KMS-11 (cell line): Measurements from ENCODE around the gene PRR29.

Experiments used
- H2AFZ ChIP-seq: fragments of 200-600 bp; sonication (generic); 2 replicates; pipeline ENCODE4 v1.6.1; 2016; ENCODE audit warnings: antibody characterized with exemption, mixed run types, low read depth
- H3K27ac ChIP-seq: fragments of 200-600 bp; sonication (generic); 2 replicates; pipeline ENCODE4 v1.6.1; 2016; ENCODE audit warnings: mild to moderate bottlenecking, mixed run types
- H3K27me3 ChIP-seq: fragments of 200-600 bp; sonication (generic); 2 replicates; pipeline ENCODE4 v1.6.1; 2017; ENCODE audit warnings: mild to moderate bottlenecking, low read depth, mixed run types, moderate library complexity; ENCODE audit not compliant: insufficient read depth
- H3K36me3 ChIP-seq: fragments of 200-600 bp; sonication (generic); 2 replicates; pipeline ENCODE4 v1.6.1; 2017; ENCODE audit warnings: mild to moderate bottlenecking, mixed run types; ENCODE audit not compliant: insufficient read depth
- H3K4me1 ChIP-seq: fragments of 200-600 bp; sonication (generic); 2 replicates; pipeline ENCODE4 v1.6.1; 2016; ENCODE audit warnings: mild to moderate bottlenecking, low read depth, mixed run types; ENCODE audit not compliant: poor library complexity, severe bottlenecking
- H3K4me2 ChIP-seq: fragments of 200-600 bp; sonication (generic); 2 replicates; pipeline ENCODE4 v1.7.0; 2016; ENCODE audit warnings: mild to moderate bottlenecking, mixed run types
- H3K4me3 ChIP-seq: fragments of 200-600 bp; sonication (generic); IDR thresholded peaks from 2 replicates; pipeline ENCODE4 v1.6.1; 2017; ENCODE audit warnings: low read depth, low read length, mixed read lengths; ENCODE audit not compliant: insufficient read depth
- H3K79me2 ChIP-seq: fragments of 200-600 bp; sonication (generic); 2 replicates; pipeline ENCODE4 v1.6.1; 2016; ENCODE audit warnings: low read depth, mixed run types; ENCODE audit not compliant: insufficient read depth
- H3K9ac ChIP-seq: fragments of 200-600 bp; sonication (generic); 2 replicates; pipeline ENCODE4 v1.6.1; 2016; ENCODE audit warnings: mild to moderate bottlenecking, mixed run types
- H4K20me1 ChIP-seq: fragments of 200-600 bp; sonication (generic); 2 replicates; pipeline ENCODE4 v1.6.1; 2016; ENCODE audit warnings: mild to moderate bottlenecking, mixed run types; ENCODE audit not compliant: insufficient read depth
- CTCF ChIP-seq: fragments of 200-600 bp; sonication (generic); conservative IDR thresholded peaks from 2 replicates; pipeline ENCODE4 v1.6.1; 2017; ENCODE audit warnings: low read depth, mild to moderate bottlenecking, antibody characterized with exemption, low read length, moderate library complexity, mixed read lengths

Gene PRR29

GRCh38 chr17:64020056-64020766, 22.1 kb downstream of the PRR29 start, which contains the start of gene ICAM2:
TSS of gene ICAM2 (minus strand) at chr17:64020633. CDS start at chr17:64006691, 13,942 bp downstream.
- peak within 1 kb of the TSS; percentile 86 for H2AFZ ChIP-seq
- peak within 1 kb of the TSS; percentile 87 for H3K27ac ChIP-seq
- peaks cover 39% of the 10 kb centered on the region for H3K4me1 ChIP-seq
- TF ChIP-seq CTCF = no peak
- H3K27me3 ChIP-seq = no peaks in the 10 kb centered on the region
- no peak within 1 kb of the TSS for H3K4me3 ChIP-seq
- no peaks in the 10 kb centered on the region for H3K36me3 ChIP-seq
- H3K79me2 ChIP-seq = no peaks in the 10 kb centered on the region; the same call in 1 of the 2 replicates
- H3K9ac ChIP-seq = peak within 1 kb of the TSS; percentile 84
- no peaks in the 10 kb centered on the region for H4K20me1 ChIP-seq
- H3K4me2 ChIP-seq = peak within 1 kb of the TSS; percentile 54

GRCh38 chr17:64022611-64023063, 24.5 kb downstream of the PRR29 start:
- H4K20me1 ChIP-seq = no peaks in the 10 kb centered on the region
- no peak overlapping the region for H3K9ac ChIP-seq
- H3K4me2 ChIP-seq = no peak overlapping the region
- no peak overlapping the region for H3K27ac ChIP-seq
- peaks cover 35% of the 10 kb centered on the region for H3K4me1 ChIP-seq
- no peaks in the 10 kb centered on the region for H3K27me3 ChIP-seq
- H2AFZ ChIP-seq = no peak overlapping the region
- TF ChIP-seq CTCF = no peak
- H3K4me3 ChIP-seq = no peak overlapping the region
- H3K36me3 ChIP-seq = no peaks in the 10 kb centered on the region
- no peaks in the 10 kb centered on the region; the same call in 1 of the 2 replicates for H3K79me2 ChIP-seq

GRCh38 chr17:64024215-64024654, 26.1 kb downstream of the PRR29 start:
- H3K27me3 ChIP-seq = no peaks in the 10 kb centered on the region
- no peaks in the 10 kb centered on the region for H3K36me3 ChIP-seq
- H3K27ac ChIP-seq = no peak overlapping the region
- H3K4me2 ChIP-seq = no peak overlapping the region
- H4K20me1 ChIP-seq = no peaks in the 10 kb centered on the region
- H3K9ac ChIP-seq = no peak overlapping the region
- H2AFZ ChIP-seq = no peak overlapping the region
- H3K4me1 ChIP-seq = peaks cover 39% of the 10 kb centered on the region
- TF ChIP-seq CTCF = no peak
- no peaks in the 10 kb centered on the region; the same call in 1 of the 2 replicates for H3K79me2 ChIP-seq
- no peak overlapping the region for H3K4me3 ChIP-seq

GRCh38 chr17:64024781-64025731, 26.9 kb downstream of the PRR29 start:
- peak overlapping the region; percentile 4; the same call in 1 of the 2 replicates for H3K9ac ChIP-seq
- no peak overlapping the region for H3K4me3 ChIP-seq
- H3K36me3 ChIP-seq = no peaks in the 10 kb centered on the region
- H3K27me3 ChIP-seq = no peaks in the 10 kb centered on the region
- no peaks in the 10 kb centered on the region for H4K20me1 ChIP-seq
- H2AFZ ChIP-seq = peak overlapping the region; percentile 60
- TF ChIP-seq CTCF = no peak
- no peak overlapping the region for H3K27ac ChIP-seq
- H3K4me2 ChIP-seq = peak overlapping the region; percentile 35
- peaks cover 38% of the 10 kb centered on the region for H3K4me1 ChIP-seq
- no peaks in the 10 kb centered on the region for H3K79me2 ChIP-seq
